GM23338 (cell line): ENCODE data around the gene MECP2. TPM values are rescaled to one million over a fixed set of nuclear protein-coding genes. Genes with fewer than 3 reads are reported as not detected.

Source experiments
- ATAC-seq: fragments of 200-7000 bp; cut with Tn5 transposase; 3 replicates; pipeline ENCODE4 v1.9.1; 2020
- DNase-seq: peaks from one replicate; pipeline ENCODE4 v3.0.0-alpha.2; 2015; ENCODE audit warnings: low spot score
- H2AFZ ChIP-seq: fragments of 200-600 bp; sonication (generic); 2 replicates; pipeline ENCODE4 v1.8.0; 2016; ENCODE audit warnings: antibody characterized with exemption, mild to moderate bottlenecking, moderate library complexity
- H3F3A ChIP-seq: fragments of 200-600 bp; sonication (generic); replicated peaks from 2 replicates; pipeline ENCODE4 v1.8.0; 2017; ENCODE audit warnings: antibody characterized with exemption, mixed run types, low read depth
- H3K27ac ChIP-seq: fragments of 200-600 bp; sonication (generic); 2 replicates; pipeline ENCODE4 v1.6.1; 2016; ENCODE audit warnings: low read depth
- H3K27me3 ChIP-seq: fragments of 200-600 bp; sonication (generic); 2 replicates; pipeline ENCODE4 v1.8.0; 2016; ENCODE audit warnings: mild to moderate bottlenecking, mixed run types, moderate library complexity; ENCODE audit not compliant: insufficient read depth
- H3K36me3 ChIP-seq: fragments of 200-600 bp; sonication (generic); 2 replicates; pipeline ENCODE4 v1.8.0; 2016; ENCODE audit warnings: mild to moderate bottlenecking; ENCODE audit not compliant: insufficient read depth
- H3K4me1 ChIP-seq: fragments of 200-600 bp; sonication (generic); 2 replicates; pipeline ENCODE4 v1.8.0; 2016; ENCODE audit warnings: mild to moderate bottlenecking, moderate library complexity; ENCODE audit not compliant: insufficient read depth
- H3K4me2 ChIP-seq: fragments of 200-600 bp; sonication (generic); 2 replicates; pipeline ENCODE4 v1.7.1; 2017; ENCODE audit warnings: mixed run types
- H3K4me3 ChIP-seq: fragments of 200-600 bp; sonication (generic); 2 replicates; pipeline ENCODE4 v1.6.1; 2016; ENCODE audit warnings: mixed run types
- H3K79me2 ChIP-seq: fragments of 200-600 bp; sonication (generic); replicated peaks from 2 replicates; pipeline ENCODE4 v1.8.0; 2017; ENCODE audit warnings: mild to moderate bottlenecking; ENCODE audit not compliant: insufficient read depth
- H3K9me2 ChIP-seq: fragments of 200-600 bp; sonication (generic); 2 replicates; pipeline ENCODE4 v1.8.0; 2017; ENCODE audit not compliant: insufficient read depth
- H4K20me1 ChIP-seq: fragments of 200-600 bp; sonication (generic); replicated peaks from 2 replicates; pipeline ENCODE4 v1.8.0; 2017; ENCODE audit warnings: mild to moderate bottlenecking; ENCODE audit not compliant: insufficient read depth
- H3K27ac Mint-ChIP-seq: 2 replicates; pipeline ENCODE4 v1.8.0; 2020; ENCODE audit warnings: inconsistent platforms, mild to moderate bottlenecking, moderate library complexity, mixed read lengths
- H3K27me3 Mint-ChIP-seq: 3 replicates; pipeline ENCODE4 v1.8.0; 2022; ENCODE audit warnings: low read depth, mild to moderate bottlenecking, moderate library complexity, mixed read lengths, inconsistent platforms; ENCODE audit not compliant: insufficient read depth, poor library complexity
- H3K36me3 Mint-ChIP-seq: 3 replicates; pipeline ENCODE4 v1.8.0; 2021; ENCODE audit warnings: low read depth, mild to moderate bottlenecking, inconsistent platforms, moderate library complexity, mixed read lengths
- H3K4me1 Mint-ChIP-seq: 3 replicates; pipeline ENCODE4 v1.8.0; 2020; ENCODE audit warnings: mild to moderate bottlenecking, inconsistent platforms, mixed read lengths
- H3K4me3 Mint-ChIP-seq: 3 replicates; pipeline ENCODE4 v1.8.0; 2021; ENCODE audit warnings: moderate library complexity, mild to moderate bottlenecking, inconsistent platforms, mixed read lengths
- H3K9me3 Mint-ChIP-seq: 3 replicates; pipeline ENCODE4 v1.8.0; 2020; ENCODE audit warnings: moderate library complexity, mild to moderate bottlenecking, inconsistent platforms, mixed read lengths
- CREB1 ChIP-seq: fragments of 250-450 bp; sonication (Bioruptor Pico); IDR thresholded peaks from 2 replicates; pipeline ENCODE4 v1.5.0; 2020; ENCODE audit warnings: low read depth, mild to moderate bottlenecking, moderate library complexity
- ETS1 ChIP-seq: IDR thresholded peaks from 2 replicates; pipeline ENCODE4 v1.6.1; 2016; ENCODE audit warnings: antibody characterized with exemption
- EZH2 ChIP-seq: fragments of 200-600 bp; sonication (generic); IDR thresholded peaks from one replicate; pipeline ENCODE4 v1.8.0; 2017; ENCODE audit warnings: antibody characterized with exemption, mild to moderate bottlenecking, low read depth; ENCODE audit not compliant: unreplicated experiment
- EZH2phosphoT487 ChIP-seq: fragments of 200-600 bp; sonication (generic); IDR thresholded peaks from one replicate; pipeline ENCODE4 v1.8.1; 2018; ENCODE audit warnings: antibody characterized with exemption; ENCODE audit not compliant: unreplicated experiment
- JUNB ChIP-seq: IDR thresholded peaks from one replicate; pipeline ENCODE4 v1.6.1; 2016; ENCODE audit warnings: antibody characterized with exemption; ENCODE audit not compliant: unreplicated experiment
- NANOG ChIP-seq: IDR thresholded peaks from 2 replicates; pipeline ENCODE4 v1.6.1; 2016; ENCODE audit warnings: antibody characterized with exemption, borderline replicate concordance
- POLR2AphosphoS5 ChIP-seq: IDR thresholded peaks from 2 replicates; pipeline ENCODE4 v1.6.1; 2016; ENCODE audit warnings: antibody characterized with exemption, low read depth
- STAT1 ChIP-seq: IDR thresholded peaks from one replicate; pipeline ENCODE4 v1.6.1; 2016; ENCODE audit warnings: antibody characterized with exemption; ENCODE audit not compliant: unreplicated experiment
- ZNF114 ChIP-seq: fragments of 250-450 bp; sonication (Bioruptor Pico); IDR thresholded peaks from 2 replicates; pipeline ENCODE4 v1.5.0; 2020; ENCODE audit warnings: mild to moderate bottlenecking, moderate library complexity
- ZNF331 ChIP-seq: fragments of 250-450 bp; sonication (Bioruptor Pico); IDR thresholded peaks from 2 replicates; pipeline ENCODE4 v1.5.0; 2020; ENCODE audit warnings: low read depth, mild to moderate bottlenecking, moderate library complexity
- polyA plus RNA-seq: library from polyadenylated mRNA; unstranded; fragments of >200 nt; fragmentation: Nextera tagmentation; extraction: Ambion mirVana; gene quantifications from 2 replicates; pipeline ENCODE4 v1.2.1, GENCODE V29; 2016
- total RNA-seq: library from RNA; depleted of rRNA; stranded (reverse); fragments of >200 nt; shearing (Covaris generic); gene quantifications from 2 replicates; pipeline ENCODE4 v1.2.3, GENCODE V29; 2014
- TF ChIP-seq, protein P1 (sequence below), 2 experiments: fragments of 200-600 bp in 1 of 2; sonication (generic) in 1 of 2; conservative IDR thresholded peaks; 2 replicates each; pipeline versions ENCODE4 v1.5.1 to v1.6.1; 2016 to 2017; ENCODE audit warnings: antibody characterized with exemption in 2 of 2, low read depth in 2 of 2, mild to moderate bottlenecking in 2 of 2, moderate library complexity in 1 of 2
- TF ChIP-seq, protein P2 (sequence below): fragments of 250-450 bp; sonication (Bioruptor Pico); IDR thresholded peaks from 2 replicates; pipeline ENCODE4 v1.5.0; 2020; ENCODE audit warnings: mild to moderate bottlenecking, moderate library complexity
- TF ChIP-seq, protein P3 (sequence below): IDR thresholded peaks from one replicate; pipeline ENCODE4 v1.6.1; 2018; ENCODE audit warnings: antibody characterized with exemption; ENCODE audit not compliant: unreplicated experiment

The MECP2 gene
- total and polyA plus RNA-seq, 2 experiments from 2014 or later = 27.7 to 32.7 TPM

- no peaks in the 10 kb centered on the region for H3K4me1 ChIP-seq
- Mint-ChIP-seq H3K36me3 (peaks cover 6% of the 10 kb centered on the region; the same call in 2 of the 3 replicates), H3K9me3 (no peaks in the 10 kb centered on the region; the same call in 2 of the 3 replicates), H3K27me3 (peaks cover 5% of the 10 kb centered on the region), H3K27ac (no peak overlapping the region), H3K4me3 (no peak overlapping the region), H3K4me1 (peaks cover 9% of the 10 kb centered on the region; the same call in 2 of the 3 replicates)
- no peaks in the 10 kb centered on the region for H3K27me3 ChIP-seq
- H4K20me1 ChIP-seq = no peaks in the 10 kb centered on the region
- no peak overlapping the region for H3K4me3 ChIP-seq
- H3K27ac ChIP-seq = no peak overlapping the region
- H3F3A ChIP-seq = no peaks in the 10 kb centered on the region
- TF ChIP-seq EZH2phosphoT487 = no peak
- TF ChIP-seq STAT1 = no peak
- TF ChIP-seq ZNF114 (CRISPR knock-in tag) = no peak
- TF ChIP-seq, protein P1, sequence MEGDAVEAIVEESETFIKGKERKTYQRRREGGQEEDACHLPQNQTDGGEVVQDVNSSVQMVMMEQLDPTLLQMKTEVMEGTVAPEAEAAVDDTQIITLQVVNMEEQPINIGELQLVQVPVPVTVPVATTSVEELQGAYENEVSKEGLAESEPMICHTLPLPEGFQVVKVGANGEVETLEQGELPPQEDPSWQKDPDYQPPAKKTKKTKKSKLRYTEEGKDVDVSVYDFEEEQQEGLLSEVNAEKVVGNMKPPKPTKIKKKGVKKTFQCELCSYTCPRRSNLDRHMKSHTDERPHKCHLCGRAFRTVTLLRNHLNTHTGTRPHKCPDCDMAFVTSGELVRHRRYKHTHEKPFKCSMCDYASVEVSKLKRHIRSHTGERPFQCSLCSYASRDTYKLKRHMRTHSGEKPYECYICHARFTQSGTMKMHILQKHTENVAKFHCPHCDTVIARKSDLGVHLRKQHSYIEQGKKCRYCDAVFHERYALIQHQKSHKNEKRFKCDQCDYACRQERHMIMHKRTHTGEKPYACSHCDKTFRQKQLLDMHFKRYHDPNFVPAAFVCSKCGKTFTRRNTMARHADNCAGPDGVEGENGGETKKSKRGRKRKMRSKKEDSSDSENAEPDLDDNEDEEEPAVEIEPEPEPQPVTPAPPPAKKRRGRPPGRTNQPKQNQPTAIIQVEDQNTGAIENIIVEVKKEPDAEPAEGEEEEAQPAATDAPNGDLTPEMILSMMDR (conservative IDR thresholded peaks at IDR 0.05; ENCODE audit: low read depth in 2 of 2) = no peak
- no peak for TF ChIP-seq JUNB
- no peak for TF ChIP-seq CREB1
- TF ChIP-seq, protein P2, sequence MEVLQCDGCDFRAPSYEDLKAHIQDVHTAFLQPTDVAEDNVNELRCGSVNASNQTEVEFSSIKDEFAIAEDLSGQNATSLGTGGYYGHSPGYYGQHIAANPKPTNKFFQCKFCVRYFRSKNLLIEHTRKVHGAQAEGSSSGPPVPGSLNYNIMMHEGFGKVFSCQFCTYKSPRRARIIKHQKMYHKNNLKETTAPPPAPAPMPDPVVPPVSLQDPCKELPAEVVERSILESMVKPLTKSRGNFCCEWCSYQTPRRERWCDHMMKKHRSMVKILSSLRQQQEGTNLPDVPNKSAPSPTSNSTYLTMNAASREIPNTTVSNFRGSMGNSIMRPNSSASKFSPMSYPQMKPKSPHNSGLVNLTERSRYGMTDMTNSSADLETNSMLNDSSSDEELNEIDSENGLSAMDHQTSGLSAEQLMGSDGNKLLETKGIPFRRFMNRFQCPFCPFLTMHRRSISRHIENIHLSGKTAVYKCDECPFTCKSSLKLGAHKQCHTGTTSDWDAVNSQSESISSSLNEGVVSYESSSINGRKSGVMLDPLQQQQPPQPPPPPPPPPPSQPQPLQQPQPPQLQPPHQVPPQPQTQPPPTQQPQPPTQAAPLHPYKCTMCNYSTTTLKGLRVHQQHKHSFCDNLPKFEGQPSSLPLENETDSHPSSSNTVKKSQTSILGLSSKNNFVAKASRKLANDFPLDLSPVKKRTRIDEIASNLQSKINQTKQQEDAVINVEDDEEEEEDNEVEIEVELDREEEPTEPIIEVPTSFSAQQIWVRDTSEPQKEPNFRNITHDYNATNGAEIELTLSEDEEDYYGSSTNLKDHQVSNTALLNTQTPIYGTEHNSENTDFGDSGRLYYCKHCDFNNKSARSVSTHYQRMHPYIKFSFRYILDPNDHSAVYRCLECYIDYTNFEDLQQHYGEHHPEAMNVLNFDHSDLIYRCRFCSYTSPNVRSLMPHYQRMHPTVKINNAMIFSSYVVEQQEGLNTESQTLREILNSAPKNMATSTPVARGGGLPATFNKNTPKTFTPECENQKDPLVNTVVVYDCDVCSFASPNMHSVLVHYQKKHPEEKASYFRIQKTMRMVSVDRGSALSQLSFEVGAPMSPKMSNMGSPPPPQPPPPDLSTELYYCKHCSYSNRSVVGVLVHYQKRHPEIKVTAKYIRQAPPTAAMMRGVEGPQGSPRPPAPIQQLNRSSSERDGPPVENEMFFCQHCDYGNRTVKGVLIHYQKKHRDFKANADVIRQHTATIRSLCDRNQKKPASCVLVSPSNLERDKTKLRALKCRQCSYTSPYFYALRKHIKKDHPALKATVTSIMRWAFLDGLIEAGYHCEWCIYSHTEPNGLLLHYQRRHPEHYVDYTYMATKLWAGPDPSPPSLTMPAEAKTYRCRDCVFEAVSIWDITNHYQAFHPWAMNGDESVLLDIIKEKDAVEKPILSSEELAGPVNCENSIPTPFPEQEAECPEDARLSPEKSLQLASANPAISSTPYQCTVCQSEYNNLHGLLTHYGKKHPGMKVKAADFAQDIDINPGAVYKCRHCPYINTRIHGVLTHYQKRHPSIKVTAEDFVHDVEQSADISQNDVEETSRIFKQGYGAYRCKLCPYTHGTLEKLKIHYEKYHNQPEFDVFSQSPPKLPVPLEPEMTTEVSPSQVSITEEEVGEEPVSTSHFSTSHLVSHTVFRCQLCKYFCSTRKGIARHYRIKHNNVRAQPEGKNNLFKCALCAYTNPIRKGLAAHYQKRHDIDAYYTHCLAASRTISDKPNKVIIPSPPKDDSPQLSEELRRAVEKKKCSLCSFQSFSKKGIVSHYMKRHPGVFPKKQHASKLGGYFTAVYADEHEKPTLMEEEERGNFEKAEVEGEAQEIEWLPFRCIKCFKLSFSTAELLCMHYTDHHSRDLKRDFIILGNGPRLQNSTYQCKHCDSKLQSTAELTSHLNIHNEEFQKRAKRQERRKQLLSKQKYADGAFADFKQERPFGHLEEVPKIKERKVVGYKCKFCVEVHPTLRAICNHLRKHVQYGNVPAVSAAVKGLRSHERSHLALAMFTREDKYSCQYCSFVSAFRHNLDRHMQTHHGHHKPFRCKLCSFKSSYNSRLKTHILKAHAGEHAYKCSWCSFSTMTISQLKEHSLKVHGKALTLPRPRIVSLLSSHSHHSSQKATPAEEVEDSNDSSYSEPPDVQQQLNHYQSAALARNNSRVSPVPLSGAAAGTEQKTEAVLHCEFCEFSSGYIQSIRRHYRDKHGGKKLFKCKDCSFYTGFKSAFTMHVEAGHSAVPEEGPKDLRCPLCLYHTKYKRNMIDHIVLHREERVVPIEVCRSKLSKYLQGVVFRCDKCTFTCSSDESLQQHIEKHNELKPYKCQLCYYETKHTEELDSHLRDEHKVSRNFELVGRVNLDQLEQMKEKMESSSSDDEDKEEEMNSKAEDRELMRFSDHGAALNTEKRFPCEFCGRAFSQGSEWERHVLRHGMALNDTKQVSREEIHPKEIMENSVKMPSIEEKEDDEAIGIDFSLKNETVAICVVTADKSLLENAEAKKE (CRISPR knock-in tag) = no peak
- no peak for TF ChIP-seq POLR2AphosphoS5
- no peak for TF ChIP-seq ZNF331
- no peak for TF ChIP-seq NANOG
- TF ChIP-seq ETS1 = no peak
- TF ChIP-seq, protein P3, sequence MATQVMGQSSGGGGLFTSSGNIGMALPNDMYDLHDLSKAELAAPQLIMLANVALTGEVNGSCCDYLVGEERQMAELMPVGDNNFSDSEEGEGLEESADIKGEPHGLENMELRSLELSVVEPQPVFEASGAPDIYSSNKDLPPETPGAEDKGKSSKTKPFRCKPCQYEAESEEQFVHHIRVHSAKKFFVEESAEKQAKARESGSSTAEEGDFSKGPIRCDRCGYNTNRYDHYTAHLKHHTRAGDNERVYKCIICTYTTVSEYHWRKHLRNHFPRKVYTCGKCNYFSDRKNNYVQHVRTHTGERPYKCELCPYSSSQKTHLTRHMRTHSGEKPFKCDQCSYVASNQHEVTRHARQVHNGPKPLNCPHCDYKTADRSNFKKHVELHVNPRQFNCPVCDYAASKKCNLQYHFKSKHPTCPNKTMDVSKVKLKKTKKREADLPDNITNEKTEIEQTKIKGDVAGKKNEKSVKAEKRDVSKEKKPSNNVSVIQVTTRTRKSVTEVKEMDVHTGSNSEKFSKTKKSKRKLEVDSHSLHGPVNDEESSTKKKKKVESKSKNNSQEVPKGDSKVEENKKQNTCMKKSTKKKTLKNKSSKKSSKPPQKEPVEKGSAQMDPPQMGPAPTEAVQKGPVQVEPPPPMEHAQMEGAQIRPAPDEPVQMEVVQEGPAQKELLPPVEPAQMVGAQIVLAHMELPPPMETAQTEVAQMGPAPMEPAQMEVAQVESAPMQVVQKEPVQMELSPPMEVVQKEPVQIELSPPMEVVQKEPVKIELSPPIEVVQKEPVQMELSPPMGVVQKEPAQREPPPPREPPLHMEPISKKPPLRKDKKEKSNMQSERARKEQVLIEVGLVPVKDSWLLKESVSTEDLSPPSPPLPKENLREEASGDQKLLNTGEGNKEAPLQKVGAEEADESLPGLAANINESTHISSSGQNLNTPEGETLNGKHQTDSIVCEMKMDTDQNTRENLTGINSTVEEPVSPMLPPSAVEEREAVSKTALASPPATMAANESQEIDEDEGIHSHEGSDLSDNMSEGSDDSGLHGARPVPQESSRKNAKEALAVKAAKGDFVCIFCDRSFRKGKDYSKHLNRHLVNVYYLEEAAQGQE = no peak
- TF ChIP-seq EZH2 = no peak
- no peak overlapping the region for H3K4me2 ChIP-seq
- no peak for ATAC-seq
- H3K36me3 ChIP-seq = no peaks in the 10 kb centered on the region
- no peaks in the 10 kb centered on the region for H3K79me2 ChIP-seq
- no peak for DNase-seq
- no peak overlapping the region for H2AFZ ChIP-seq
- H3K9me2 ChIP-seq = no peaks in the 10 kb centered on the region
Observed at GRCh38 chrX:154004315-154004714, 93.2 kb downstream of the MECP2 start.
